ENCODE data around the gene TXNRD3.

Gene TXNRD3

GRCh38 chr3:126656371-126657134, 1.6 kb upstream of the TXNRD3 start:
- no peak overlapping the region for H3K27ac ChIP-seq
- no peak for TF ChIP-seq CTCF (conservative IDR thresholded peaks at IDR 0.05; ENCODE audit: low read depth)
- POLR2A ChIA-PET (ENCODE audit: low non-redundant PET) = no interaction called here
- no peak for DNase-seq (ENCODE audit: low spot score)
- CTCF ChIA-PET = interaction anchor here (0.6 kb wide), 1 partner anchor 721 kb away, joined by 6 read pairs; no protein-coding TSS in a partner anchor

GRCh38 chr3:126655887-126656286, 963 bp upstream of the TXNRD3 start:
- CTCF ChIA-PET = no interaction called here
- no peak for DNase-seq (ENCODE audit: low spot score)
- no peak overlapping the region for H3K27ac ChIP-seq
- TF ChIP-seq CTCF (conservative IDR thresholded peaks at IDR 0.05; ENCODE audit: low read depth) = no peak
- POLR2A ChIA-PET (ENCODE audit: low non-redundant PET) = no interaction called here

DNA sequence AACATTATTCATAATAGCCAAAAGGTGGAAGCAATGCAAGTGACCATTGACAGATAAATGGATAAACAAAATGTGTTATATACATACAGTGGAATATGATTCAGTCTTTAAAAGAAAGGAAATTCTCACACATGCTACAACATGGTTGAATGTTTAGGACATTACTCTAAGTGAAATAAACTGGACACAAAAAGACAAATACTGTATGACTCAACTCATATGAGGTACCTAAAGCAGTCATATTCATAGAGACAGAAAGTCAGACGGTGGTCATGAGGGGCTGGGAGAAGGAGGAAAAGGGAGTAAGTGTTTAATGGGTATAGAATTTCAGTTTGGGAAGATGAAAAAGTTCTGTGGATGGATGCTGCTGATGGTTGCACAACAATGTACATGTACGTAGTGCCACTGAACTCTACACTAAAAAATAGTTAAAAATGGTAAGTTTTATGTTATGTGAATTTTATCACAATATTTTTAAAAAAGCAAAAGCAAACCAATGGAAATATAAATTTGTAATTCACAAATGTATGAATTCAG, 5.3 kb downstream of the TXNRD3 start:
- TF ChIP-seq CTCF (conservative IDR thresholded peaks at IDR 0.05; ENCODE audit: low read depth) = no peak
- CTCF ChIA-PET = no interaction called here

GRCh38 chr3:126646674-126647073, 8.2 kb downstream of the TXNRD3 start:
- POLR2A ChIA-PET (ENCODE audit: low non-redundant PET) = no interaction called here
- H3K27ac ChIP-seq = no peak overlapping the region
- DNase-seq (ENCODE audit: low spot score) = no peak
- CTCF ChIA-PET = no interaction called here
- TF ChIP-seq CTCF (conservative IDR thresholded peaks at IDR 0.05; ENCODE audit: low read depth) = no peak

More for the DNA sequence above, 5.3 kb downstream of the TXNRD3 start:
- no peak overlapping the region for H3K27ac ChIP-seq
- POLR2A ChIA-PET (ENCODE audit: low non-redundant PET) = no interaction called here
- no peak for DNase-seq (ENCODE audit: low spot score)

DNA sequence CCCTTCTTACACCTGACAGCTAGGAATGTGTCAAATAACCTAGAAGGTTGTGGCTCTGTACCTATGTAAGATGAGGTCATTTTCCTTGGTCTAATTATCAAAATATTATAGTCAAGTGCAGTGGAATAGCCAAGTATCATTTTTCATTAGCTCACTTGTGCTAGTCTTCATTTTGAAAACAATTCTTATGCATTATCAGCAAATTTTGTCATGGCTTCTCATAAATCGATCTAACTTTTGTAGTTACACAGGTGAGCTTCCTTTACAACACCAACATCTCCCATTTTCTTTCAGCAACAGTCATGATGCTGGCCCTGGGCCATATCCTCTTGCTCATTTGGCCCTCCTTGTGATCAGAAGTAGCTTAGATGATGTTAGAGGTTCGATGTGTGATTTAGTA, 10.3 kb downstream of the TXNRD3 start:
- POLR2A ChIA-PET (ENCODE audit: low non-redundant PET) = no interaction called here
- no peak overlapping the region for H3K27ac ChIP-seq
- no peak for TF ChIP-seq CTCF (conservative IDR thresholded peaks at IDR 0.05; ENCODE audit: low read depth)
- CTCF ChIA-PET = interaction anchor here (0.8 kb wide), 1 partner anchor 829 kb away, joined by 3 read pairs; no protein-coding TSS in a partner anchor
- no peak for DNase-seq (ENCODE audit: low spot score)

GRCh38 chr3:126638790-126639189, 16.1 kb downstream of the TXNRD3 start:
- ChIA-PET CTCF (no interaction called here), POLR2A (ENCODE audit: low non-redundant PET) (no interaction called here)
- DNase-seq (ENCODE audit: low spot score) = no peak
- no peak for TF ChIP-seq CTCF (conservative IDR thresholded peaks at IDR 0.05; ENCODE audit: low read depth)
- no peak overlapping the region for H3K27ac ChIP-seq
